ENCODE data around the gene TMEM131. TPM values are rescaled to one million over a fixed set of nuclear protein-coding genes. Genes with fewer than 3 reads are reported as not detected.

TMEM131 gene
- total RNA-seq, 3 donors from 2014 or later = 58.3 to 110 (median 67.7) TPM

GRCh38 chr2:97994476-97994875, 1.3 kb downstream of the TMEM131 start:
- DNase-seq (no peak), ATAC-seq (no peak)
- intact Hi-C loops (cut with DNase I, micrococcal nuclease) = no loop called here
- Histone ChIP-seq H3K9me3 (no peaks in the 10 kb centered on the region), H3K4me1 (ENCODE audit: low read depth) (peaks cover 34% of the 10 kb centered on the region), H3K4me3 (peak overlapping the region; percentile 94), H3K36me3 (ENCODE audit: low read depth) (no peaks in the 10 kb centered on the region)
- TF ChIP-seq CTCF (IDR thresholded peaks at IDR 0.05) = no peak

- no peaks in the 10 kb centered on the region for H3K36me3 ChIP-seq (ENCODE audit: low read depth)
- no peak for TF ChIP-seq CTCF (IDR thresholded peaks at IDR 0.05)
- H3K9me3 ChIP-seq = no peaks in the 10 kb centered on the region
- ATAC-seq (no peak), DNase-seq (no peak)
- peaks cover 34% of the 10 kb centered on the region for H3K4me1 ChIP-seq (ENCODE audit: low read depth)
- intact Hi-C loops (cut with DNase I, micrococcal nuclease) = no loop called here
- peak overlapping the region; percentile 1 for H3K4me3 ChIP-seq
These were observed 1.8 kb downstream of the TMEM131 start for GRCh38 chr2:97993926-97994325.

GRCh38 chr2:97992836-97993825, 2.6 kb downstream of the TMEM131 start:
- peaks cover 34% of the 10 kb centered on the region for H3K4me1 ChIP-seq (ENCODE audit: low read depth)
- no peak for TF ChIP-seq CTCF (IDR thresholded peaks at IDR 0.05)
- ATAC-seq = no peak
- H3K36me3 ChIP-seq (ENCODE audit: low read depth) = no peaks in the 10 kb centered on the region
- intact Hi-C loops (cut with DNase I, micrococcal nuclease) = no loop called here
- no peak overlapping the region for H3K4me3 ChIP-seq
- peaks cover 7% of the 10 kb centered on the region for H3K9me3 ChIP-seq
- no peak for DNase-seq

- Histone ChIP-seq H3K4me1 (ENCODE audit: low read depth) (peaks cover 34% of the 10 kb centered on the region), H3K9me3 (peaks cover 12% of the 10 kb centered on the region), H3K36me3 (ENCODE audit: low read depth) (no peaks in the 10 kb centered on the region), H3K4me3 (no peak overlapping the region)
- intact Hi-C loops (cut with DNase I, micrococcal nuclease) = no loop called here
- no peak for DNase-seq
- no peak for TF ChIP-seq CTCF (IDR thresholded peaks at IDR 0.05)
- ATAC-seq = no peak
These were observed 4.5 kb downstream of the TMEM131 start for GRCh38 chr2:97991081-97991856.

- Histone ChIP-seq H3K9me3 (peaks cover 12% of the 10 kb centered on the region), H3K36me3 (ENCODE audit: low read depth) (no peaks in the 10 kb centered on the region), H3K4me1 (ENCODE audit: low read depth) (peaks cover 32% of the 10 kb centered on the region), H3K4me3 (no peak overlapping the region)
- intact Hi-C loops (cut with DNase I, micrococcal nuclease) = no loop called here
- DNase-seq (no peak), ATAC-seq (no peak)
- no peak for TF ChIP-seq CTCF (IDR thresholded peaks at IDR 0.05)
These were observed 7.0 kb downstream of the TMEM131 start for GRCh38 chr2:97988722-97989121.
